WERI-Rb-1 (cell line): Measurements from ENCODE around the gene RASSF8.

Experiments used
- DNase-seq: peaks from one replicate; pipeline ENCODE4 v3.0.0-alpha.2; 2020
- H3K27ac ChIP-seq: fragments of 250-450 bp; sonication (Bioruptor Pico); 2 replicates; pipeline ENCODE4 v1.5.1; 2020; ENCODE audit warnings: mild to moderate bottlenecking, moderate library complexity
- H3K27me3 ChIP-seq: fragments of 250-450 bp; sonication (Bioruptor Pico); 2 replicates; pipeline ENCODE4 v1.5.1; 2021; ENCODE audit warnings: mild to moderate bottlenecking, low read depth, moderate library complexity; ENCODE audit not compliant: insufficient read depth, severe bottlenecking
- H3K36me3 ChIP-seq: fragments of 250-450 bp; sonication (Bioruptor Pico); 2 replicates; pipeline ENCODE4 v1.5.1; 2020; ENCODE audit warnings: mild to moderate bottlenecking, moderate library complexity
- H3K4me3 ChIP-seq: 2 replicates; pipeline ENCODE4 v1.5.1; 2011; ENCODE audit warnings: low read depth, mild to moderate bottlenecking, control low read depth, low read length
- H3K9me3 ChIP-seq: fragments of 250-450 bp; sonication (Bioruptor Pico); 2 replicates; pipeline ENCODE4 v1.5.1; 2021; ENCODE audit warnings: mild to moderate bottlenecking, moderate library complexity; ENCODE audit not compliant: severe bottlenecking
- CTCF ChIP-seq: IDR thresholded peaks from 2 replicates; pipeline ENCODE4 v1.5.1; 2011; ENCODE audit warnings: low read depth, mild to moderate bottlenecking, control low read depth, inconsistent platforms, low read length

RASSF8 gene

GRCh38 chr12:25975682-25976081 lies 17.2 kb downstream of the RASSF8 start:
- Histone ChIP-seq H3K9me3 (no peaks in the 10 kb centered on the region), H3K27ac (no peak overlapping the region), H3K36me3 (no peaks in the 10 kb centered on the region), H3K27me3 (no peaks in the 10 kb centered on the region), H3K4me3 (no peak overlapping the region)
- TF ChIP-seq CTCF = no peak
- no peak for DNase-seq

DNA sequence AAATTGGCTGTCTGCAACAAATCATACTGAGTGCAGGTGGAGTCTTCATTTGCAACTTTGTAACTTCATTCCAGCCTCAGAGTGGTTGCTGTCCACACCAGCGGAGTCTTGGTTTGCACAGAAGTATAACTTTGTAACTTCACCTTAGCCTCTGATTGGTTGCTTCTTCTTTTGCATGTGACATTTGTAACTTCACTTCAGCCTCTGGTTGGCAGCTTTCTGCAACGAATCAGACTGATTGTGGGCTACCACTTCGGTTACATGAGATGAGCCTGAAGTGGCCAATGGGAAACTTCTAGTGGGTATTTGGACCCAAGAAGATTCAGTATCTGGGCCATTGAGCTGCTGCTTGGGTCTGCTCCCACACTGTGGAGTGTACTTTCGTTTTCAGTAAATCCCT lies 17.8 kb downstream of the RASSF8 start:
- Histone ChIP-seq H3K9me3 (no peaks in the 10 kb centered on the region), H3K4me3 (no peak overlapping the region), H3K27me3 (no peaks in the 10 kb centered on the region), H3K36me3 (no peaks in the 10 kb centered on the region), H3K27ac (no peak overlapping the region)
- no peak for DNase-seq
- no peak for TF ChIP-seq CTCF

DNA sequence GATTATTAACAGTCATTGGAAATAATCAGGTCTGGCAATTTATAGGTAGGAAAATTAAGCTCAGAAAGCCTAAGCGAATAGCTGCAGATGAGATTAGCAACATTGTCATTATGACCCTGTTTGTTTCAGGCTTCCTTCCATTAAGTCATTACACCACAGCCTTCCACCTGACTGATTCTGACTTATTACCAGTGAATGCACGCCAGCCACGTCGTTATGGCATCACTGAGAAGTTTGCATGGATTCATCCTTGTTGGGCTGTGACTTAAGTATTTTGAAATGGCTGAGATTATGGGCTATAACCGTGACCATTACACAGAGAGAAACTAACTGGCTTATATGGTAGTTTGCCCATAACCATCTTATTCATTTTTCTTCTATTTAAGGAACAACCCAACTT lies 18.6 kb downstream of the RASSF8 start:
- no peak for DNase-seq
- no peaks in the 10 kb centered on the region for H3K27me3 ChIP-seq
- TF ChIP-seq CTCF = no peak
- no peak overlapping the region for H3K27ac ChIP-seq
- no peak overlapping the region for H3K4me3 ChIP-seq
- no peaks in the 10 kb centered on the region for H3K36me3 ChIP-seq
- H3K9me3 ChIP-seq = no peaks in the 10 kb centered on the region

GRCh38 chr12:25979059-25979458 lies 20.6 kb downstream of the RASSF8 start:
- no peak for TF ChIP-seq CTCF
- H3K27ac ChIP-seq = no peak overlapping the region
- H3K27me3 ChIP-seq = no peaks in the 10 kb centered on the region
- no peak for DNase-seq
- no peak overlapping the region for H3K4me3 ChIP-seq
- no peaks in the 10 kb centered on the region for H3K36me3 ChIP-seq
- no peaks in the 10 kb centered on the region for H3K9me3 ChIP-seq

DNA sequence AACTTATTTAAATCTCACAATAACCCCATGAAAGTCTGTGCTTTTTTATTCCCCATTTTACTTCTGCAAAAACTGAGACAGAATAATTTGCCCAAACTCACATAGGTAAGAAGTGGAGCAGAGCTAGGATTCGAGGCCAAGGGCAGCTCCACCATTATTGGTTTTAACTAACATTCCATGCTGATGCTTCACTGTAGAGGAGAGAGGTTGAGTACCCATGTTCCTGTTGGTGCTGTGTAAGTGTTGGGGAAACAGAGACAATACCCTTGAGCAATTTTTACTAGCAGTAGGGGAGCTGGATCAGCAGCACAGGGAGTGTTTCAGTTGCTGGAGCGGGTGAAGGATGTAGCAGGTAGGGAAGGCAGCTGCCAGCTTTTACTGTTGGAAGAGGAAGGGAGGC lies 21.1 kb downstream of the RASSF8 start:
- TF ChIP-seq CTCF = no peak
- Histone ChIP-seq H3K4me3 (no peak overlapping the region), H3K9me3 (no peaks in the 10 kb centered on the region), H3K27ac (no peak overlapping the region), H3K36me3 (no peaks in the 10 kb centered on the region), H3K27me3 (no peaks in the 10 kb centered on the region)
- DNase-seq = no peak

DNA sequence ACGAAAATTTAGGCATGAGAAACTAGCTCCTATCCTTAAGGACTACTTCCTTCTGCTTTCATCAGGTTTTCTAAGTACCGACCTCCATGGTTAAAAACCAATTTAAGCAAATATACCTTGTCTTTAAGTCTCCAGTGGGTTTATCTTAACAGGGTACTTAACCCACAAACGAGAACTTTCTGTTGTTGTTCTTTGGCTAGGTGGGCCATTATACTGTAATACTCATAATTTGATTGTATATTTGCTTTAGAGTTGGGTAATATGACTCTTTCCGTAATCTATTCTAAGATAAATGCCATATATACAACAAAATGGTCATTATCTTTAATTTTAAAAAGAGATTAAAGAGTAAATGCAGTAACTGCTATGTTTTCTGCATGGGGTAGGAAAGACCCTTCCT lies 21.6 kb downstream of the RASSF8 start:
- no peak for DNase-seq
- H3K36me3 ChIP-seq = no peaks in the 10 kb centered on the region
- no peaks in the 10 kb centered on the region for H3K27me3 ChIP-seq
- no peak overlapping the region for H3K27ac ChIP-seq
- TF ChIP-seq CTCF = no peak
- H3K9me3 ChIP-seq = no peaks in the 10 kb centered on the region
- H3K4me3 ChIP-seq = no peak overlapping the region
